Lung (tissue), 12 donors: ENCODE measurements around the gene RGL1. TPM values are rescaled to one million over a fixed set of nuclear protein-coding genes. Genes with fewer than 3 reads are reported as not detected.

ENCODE experiments used
- ATAC-seq: fragments of 200-7000 bp; cut with Tn5 transposase; one replicate; pipeline ENCODE4 v1.9.1; 2020; ENCODE audit warnings: moderate number of reproducible peaks; ENCODE audit not compliant: insufficient read depth, low FRiP score
- DNase-seq, 3 donors: peaks; one replicate each; pipeline ENCODE4 v3.0.0-alpha.2; 2013 to 2017
- H3K27ac ChIP-seq, 2 donors: one replicate each; pipeline ENCODE4 v1.5.1; 2013; ENCODE audit warnings: mild to moderate bottlenecking in 2 of 2, moderate library complexity in 2 of 2, control low read depth in 1 of 2, inconsistent platforms in 1 of 2, low read depth in 1 of 2, low read length in 1 of 2
- H3K27me3 ChIP-seq, 3 donors: one replicate each; pipeline ENCODE4 v1.5.1; 2013; ENCODE audit warnings: low read length in 2 of 3; ENCODE audit not compliant: control insufficient read depth in 3 of 3, insufficient read depth in 3 of 3
- H3K36me3 ChIP-seq, 4 donors: one replicate each; pipeline ENCODE4 v1.5.1; 2013; ENCODE audit warnings: low read length in 4 of 4, mild to moderate bottlenecking in 1 of 4, moderate library complexity in 1 of 4; ENCODE audit not compliant: control insufficient read depth in 4 of 4, insufficient read depth in 4 of 4
- H3K4me1 ChIP-seq, 5 donors: one replicate each; pipeline ENCODE4 v1.5.1; 2013; ENCODE audit warnings: low read length in 5 of 5, mild to moderate bottlenecking in 2 of 5, moderate library complexity in 1 of 5; ENCODE audit not compliant: control insufficient read depth in 5 of 5, insufficient read depth in 5 of 5
- H3K4me3 ChIP-seq: one replicate; pipeline ENCODE4 v1.5.1; 2013; ENCODE audit warnings: mild to moderate bottlenecking, control low read depth, moderate library complexity
- H3K9ac ChIP-seq, 2 donors: one replicate each; pipeline ENCODE4 v1.5.1; 2013; ENCODE audit warnings: low read length in 2 of 2, control low read depth in 1 of 2; ENCODE audit not compliant: insufficient read depth in 1 of 2
- H3K9me3 ChIP-seq, 4 donors: one replicate each; pipeline ENCODE4 v1.5.1; 2013; ENCODE audit warnings: low read length in 3 of 4, mild to moderate bottlenecking in 1 of 4, moderate library complexity in 1 of 4; ENCODE audit not compliant: control insufficient read depth in 4 of 4, insufficient read depth in 3 of 4
- WGBS, 2 donors: extraction: QIAGEN DNeasy Blood & Tissue Kit; methylation state at CpG; one replicate each; pipeline ENCODE4 v1.1.7; 2013; 5-methylcytosine and 5-hydroxymethylcytosine counted together
- polyA plus RNA-seq, 2 donors: library from polyadenylated mRNA; stranded (reverse); fragments of 200-250 nt; gene quantifications; one replicate each; pipeline ENCODE4 v1.2.1, GENCODE V29; 2013
- total RNA-seq, 2 donors: library from RNA; depleted of rRNA in 1 of 2; stranded (reverse); fragments of >200 nt in 1 of 2; gene quantifications; one replicate each; pipeline ENCODE4 v1.2.1, GENCODE V29; 2014 to 2021
- TF ChIP-seq, protein P1 (sequence below): IDR thresholded peaks from 2 replicates; pipeline ENCODE4 v1.5.1; 2012; ENCODE audit warnings: mild to moderate bottlenecking; ENCODE audit errors: control extremely low read depth, extremely low read depth
- donor health status: control.
- donor health status: control.
- donor health status: Bipolar disorder and iron deficiency.
- donor health status: healthy.
- donor health status: DM: yes; HTN: yes; CAD: no.

Gene RGL1
- total and polyA plus RNA-seq, 4 donors: 9.6 to 49.4 (median 35.2) TPM

DNA sequence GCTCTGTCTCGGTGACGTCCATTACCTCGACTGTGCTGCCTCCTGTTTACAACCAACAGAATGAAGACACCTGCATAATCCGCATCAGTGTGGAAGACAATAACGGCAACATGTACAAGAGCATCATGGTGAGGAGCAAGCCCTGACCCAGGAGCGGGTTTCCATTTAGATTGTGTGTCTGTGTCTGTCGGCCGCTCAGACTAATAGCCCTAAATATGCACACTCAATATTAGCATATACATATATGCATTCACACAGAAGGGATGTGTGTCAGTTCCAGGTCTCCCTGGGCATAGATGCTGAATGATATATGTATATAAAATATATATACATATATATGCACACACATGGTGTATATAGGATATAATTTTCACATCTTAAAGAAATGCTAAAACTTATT is 111.7 kb downstream of the RGL1 start:
- no peaks in the 10 kb centered on the region for H3K27me3 ChIP-seq
- no peak for DNase-seq
- WGBS, 2 donors: 94 to 95% methylated on average over 8 of the region's 8 CpGs
- H3K36me3 ChIP-seq: peaks cover 16 to 55% (median 20%) of the 10 kb centered on the region in 4 donors
- H3K4me1 ChIP-seq: peaks cover 0 to 5% (median 3%) of the 10 kb centered on the region in 5 donors
- no peaks in the 10 kb centered on the region for H3K9me3 ChIP-seq
- no peak overlapping the region for H3K9ac ChIP-seq
- no peak overlapping the region for H3K27ac ChIP-seq
- TF ChIP-seq, protein P1, sequence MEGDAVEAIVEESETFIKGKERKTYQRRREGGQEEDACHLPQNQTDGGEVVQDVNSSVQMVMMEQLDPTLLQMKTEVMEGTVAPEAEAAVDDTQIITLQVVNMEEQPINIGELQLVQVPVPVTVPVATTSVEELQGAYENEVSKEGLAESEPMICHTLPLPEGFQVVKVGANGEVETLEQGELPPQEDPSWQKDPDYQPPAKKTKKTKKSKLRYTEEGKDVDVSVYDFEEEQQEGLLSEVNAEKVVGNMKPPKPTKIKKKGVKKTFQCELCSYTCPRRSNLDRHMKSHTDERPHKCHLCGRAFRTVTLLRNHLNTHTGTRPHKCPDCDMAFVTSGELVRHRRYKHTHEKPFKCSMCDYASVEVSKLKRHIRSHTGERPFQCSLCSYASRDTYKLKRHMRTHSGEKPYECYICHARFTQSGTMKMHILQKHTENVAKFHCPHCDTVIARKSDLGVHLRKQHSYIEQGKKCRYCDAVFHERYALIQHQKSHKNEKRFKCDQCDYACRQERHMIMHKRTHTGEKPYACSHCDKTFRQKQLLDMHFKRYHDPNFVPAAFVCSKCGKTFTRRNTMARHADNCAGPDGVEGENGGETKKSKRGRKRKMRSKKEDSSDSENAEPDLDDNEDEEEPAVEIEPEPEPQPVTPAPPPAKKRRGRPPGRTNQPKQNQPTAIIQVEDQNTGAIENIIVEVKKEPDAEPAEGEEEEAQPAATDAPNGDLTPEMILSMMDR: no peak
- no peak overlapping the region for H3K4me3 ChIP-seq
- no peak for ATAC-seq

DNA sequence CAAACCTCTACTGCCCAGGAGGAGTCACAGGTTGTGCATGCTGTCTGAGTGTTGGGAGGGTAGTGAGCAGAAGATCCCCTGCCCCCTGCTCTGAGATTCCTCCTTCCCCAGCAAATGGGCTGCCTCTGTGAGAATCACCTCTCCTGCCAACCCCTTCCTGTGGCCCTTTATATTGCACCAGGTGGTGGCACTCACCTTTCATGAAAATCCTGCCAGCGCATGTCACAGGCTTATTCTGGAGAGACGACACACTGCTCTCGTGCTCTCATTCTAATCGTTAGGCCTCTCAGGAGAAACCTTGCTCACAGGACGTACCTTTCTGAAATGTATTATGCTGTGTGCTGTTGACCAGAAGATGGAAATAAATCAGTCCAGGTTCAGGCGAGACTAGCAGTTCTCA is 113.7 kb downstream of the RGL1 start:
- 90 to 93% methylated on average over 6 of the region's 6 CpGs for WGBS, 2 donors
- no peak for ATAC-seq
- no peak for DNase-seq

DNA sequence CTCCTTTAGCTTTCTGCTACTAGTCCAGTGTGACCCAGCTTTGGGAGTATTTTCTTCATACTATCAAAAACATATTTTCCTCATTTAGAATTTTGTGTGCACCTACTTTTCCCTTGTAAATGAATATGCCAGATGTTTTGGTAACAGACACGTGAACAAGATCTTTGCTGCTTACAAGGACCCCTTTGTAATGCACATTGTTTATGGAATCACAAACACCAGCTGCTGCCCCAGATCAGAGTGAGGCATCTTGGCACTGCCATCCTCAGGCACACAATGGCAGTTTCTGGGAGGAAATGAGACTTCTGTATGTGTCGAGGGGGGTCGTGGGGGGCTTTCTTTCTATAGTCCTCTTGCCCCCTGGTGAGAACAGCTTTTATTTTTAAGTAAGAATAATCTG is 115.7 kb downstream of the RGL1 start:
- H3K36me3 ChIP-seq: peaks cover 13 to 45% (median 25%) of the 10 kb centered on the region in 4 donors

More for the DNA sequence above, 113.7 kb downstream of the RGL1 start:
- Histone ChIP-seq H3K9me3 (no peaks in the 10 kb centered on the region), H3K27me3 (no peaks in the 10 kb centered on the region), H3K4me1 (peaks cover 0 to 5% (median 3%) of the 10 kb centered on the region in 5 donors), H3K27ac (no peak overlapping the region), H3K36me3 (peaks cover 16 to 48% (median 22%) of the 10 kb centered on the region in 4 donors), H3K4me3 (no peak overlapping the region), H3K9ac (no peak overlapping the region)
- TF ChIP-seq, protein P1: no peak

More for the DNA sequence above, 115.7 kb downstream of the RGL1 start:
- Histone ChIP-seq H3K4me1 (peaks cover 0 to 3% (median under 1%) of the 10 kb centered on the region in 5 donors), H3K4me3 (no peak overlapping the region), H3K27me3 (no peaks in the 10 kb centered on the region), H3K27ac (no peak overlapping the region), H3K9ac (no peak overlapping the region), H3K9me3 (no peaks in the 10 kb centered on the region)
- 48 to 50% methylated on average over 3 of the region's 3 CpGs for WGBS, 2 donors
- ATAC-seq: no peak
- no peak for DNase-seq
- TF ChIP-seq, protein P1: no peak
